Astrocyte (in vitro differentiated cells and primary cell): Measurements from ENCODE around the gene OLFML2B. TPM values are rescaled to one million over a fixed set of nuclear protein-coding genes. Genes with fewer than 3 reads are reported as not detected.
A peak's percentile ranks its signal among the peaks of the same experiment; 100 is the strongest.

ENCODE experiments used
- DNase-seq: peaks from one replicate; pipeline ENCODE4 v3.0.0-alpha.2; 2010; ENCODE audit warnings: low read depth
- FAIRE-seq: peaks from 2 replicates; lab custom pipeline; 2011; peaks lifted over from hg19 to GRCh38; lab: Jason Lieb, UNC
- H2AFZ ChIP-seq: 2 replicates; pipeline ENCODE4 v1.6.0; 2012; ENCODE audit warnings: low read depth, low read length, inconsistent platforms
- H3K27ac ChIP-seq: 2 replicates; pipeline ENCODE4 v1.5.1; 2011; ENCODE audit warnings: low read depth, low read length, inconsistent platforms
- H3K27me3 ChIP-seq: 2 replicates; pipeline ENCODE4 v1.6.0; 2011; ENCODE audit warnings: low read length, inconsistent platforms; ENCODE audit not compliant: insufficient read depth
- H3K36me3 ChIP-seq: 2 replicates; pipeline ENCODE4 v1.5.1; 2011; ENCODE audit warnings: low read length, inconsistent platforms; ENCODE audit not compliant: insufficient read depth
- H3K4me1 ChIP-seq: 2 replicates; pipeline ENCODE4 v1.5.1; 2011; ENCODE audit warnings: low read length, inconsistent platforms; ENCODE audit not compliant: insufficient read depth
- H3K4me2 ChIP-seq: 2 replicates; pipeline ENCODE4 v1.6.0; 2012; ENCODE audit warnings: low read length, inconsistent platforms
- H3K4me3 ChIP-seq: 2 replicates; pipeline ENCODE4 v1.5.1; 2011; ENCODE audit warnings: low read depth, mild to moderate bottlenecking, low read length, inconsistent platforms; ENCODE audit not compliant: insufficient read depth
- H3K79me2 ChIP-seq: 2 replicates; pipeline ENCODE4 v1.6.0; 2012; ENCODE audit warnings: mild to moderate bottlenecking, low read length, inconsistent platforms; ENCODE audit not compliant: insufficient read depth
- H3K9ac ChIP-seq: 2 replicates; pipeline ENCODE4 v1.6.0; 2012; ENCODE audit warnings: mild to moderate bottlenecking, low read length, inconsistent platforms
- H3K9me3 ChIP-seq: 2 replicates; pipeline ENCODE4 v1.5.1; 2012; ENCODE audit warnings: low read depth, mild to moderate bottlenecking, low read length, inconsistent platforms; ENCODE audit not compliant: insufficient read depth
- H4K20me1 ChIP-seq: 2 replicates; pipeline ENCODE4 v1.6.0; 2012; ENCODE audit warnings: low read length, inconsistent platforms; ENCODE audit not compliant: insufficient read depth
- H3K27ac Mint-ChIP-seq: one replicate; pipeline ENCODE4 v1.8.0; 2021; ENCODE audit warnings: mild to moderate bottlenecking, mixed read lengths; ENCODE audit not compliant: unreplicated experiment
- H3K27me3 Mint-ChIP-seq: one replicate; pipeline ENCODE4 v1.8.0; 2021; ENCODE audit warnings: low read depth, mixed read lengths; ENCODE audit not compliant: unreplicated experiment
- H3K36me3 Mint-ChIP-seq: one replicate; pipeline ENCODE4 v1.8.0; 2021; ENCODE audit warnings: low read depth, mixed read lengths; ENCODE audit not compliant: unreplicated experiment
- H3K4me1 Mint-ChIP-seq: one replicate; pipeline ENCODE4 v1.8.0; 2021; ENCODE audit warnings: low read depth, mixed read lengths; ENCODE audit not compliant: unreplicated experiment
- H3K4me3 Mint-ChIP-seq: one replicate; pipeline ENCODE4 v1.8.0; 2021; ENCODE audit warnings: mild to moderate bottlenecking, moderate library complexity, mixed read lengths; ENCODE audit not compliant: unreplicated experiment
- H3K9me3 Mint-ChIP-seq: one replicate; pipeline ENCODE4 v1.8.0; 2021; ENCODE audit warnings: mild to moderate bottlenecking, mixed read lengths; ENCODE audit not compliant: unreplicated experiment
- CTCF ChIP-seq: IDR thresholded peaks from 2 replicates; pipeline ENCODE4 v1.5.1; 2011; ENCODE audit warnings: low read depth, mild to moderate bottlenecking, inconsistent platforms, low read length, moderate library complexity; ENCODE audit not compliant: insufficient read depth
- EZH2 ChIP-seq: IDR thresholded peaks from 2 replicates; pipeline ENCODE4 v1.6.1; 2012; ENCODE audit warnings: mild to moderate bottlenecking, low read length, inconsistent platforms; ENCODE audit not compliant: insufficient read depth
- total RNA-seq: library from RNA; stranded (reverse); gene quantifications from 2 replicates; pipeline ENCODE4 v1.2.1, GENCODE V29; 2021

OLFML2B gene
- total RNA-seq, 1 donor from 2014 or later, result 14.7 TPM

GRCh38 chr1:161945306-161946060, 78.2 kb downstream of the OLFML2B start:
- Histone ChIP-seq H3K9me3 (no peaks in the 10 kb centered on the region), H3K27ac (peak overlapping the region; percentile 72), H3K79me2 (no peaks in the 10 kb centered on the region), H3K4me3 (no peak overlapping the region), H3K36me3 (no peaks in the 10 kb centered on the region), H3K4me2 (peak overlapping the region; percentile 26), H3K9ac (peak overlapping the region; percentile 56), H4K20me1 (no peaks in the 10 kb centered on the region), H3K27me3 (no peaks in the 10 kb centered on the region), H2AFZ (no peak overlapping the region), H3K4me1 (peaks cover 12% of the 10 kb centered on the region)
- peaks cover 3% of the 10 kb centered on the region for H3K36me3 Mint-ChIP-seq
- DNase-seq (no peak), FAIRE-seq (no peak)
- no peaks in the 10 kb centered on the region for H3K9me3 Mint-ChIP-seq
- peaks cover 34% of the 10 kb centered on the region for H3K4me1 Mint-ChIP-seq
- no peaks in the 10 kb centered on the region for H3K27me3 Mint-ChIP-seq
- TF ChIP-seq EZH2 (no peak), CTCF (no peak)
- no peak overlapping the region for H3K4me3 Mint-ChIP-seq
- peak overlapping the region; percentile 83 for H3K27ac Mint-ChIP-seq

GRCh38 chr1:161944381-161944780, 79.3 kb downstream of the OLFML2B start:
- TF ChIP-seq CTCF (no peak), EZH2 (no peak)
- H2AFZ ChIP-seq, result no peak overlapping the region
- FAIRE-seq (no peak), DNase-seq (no peak)
- H3K79me2 ChIP-seq, result no peaks in the 10 kb centered on the region
- no peaks in the 10 kb centered on the region for H3K36me3 ChIP-seq
- no peaks in the 10 kb centered on the region for H3K9me3 Mint-ChIP-seq
- H3K9ac ChIP-seq, result no peak overlapping the region
- H3K9me3 ChIP-seq, result no peaks in the 10 kb centered on the region
- H4K20me1 ChIP-seq, result no peaks in the 10 kb centered on the region
- H3K36me3 Mint-ChIP-seq, result peaks cover 3% of the 10 kb centered on the region
- no peak overlapping the region for H3K27ac Mint-ChIP-seq
- H3K27me3 Mint-ChIP-seq, result no peaks in the 10 kb centered on the region
- no peak overlapping the region for H3K4me3 ChIP-seq
- H3K4me3 Mint-ChIP-seq, result no peak overlapping the region
- no peak overlapping the region for H3K4me2 ChIP-seq
- H3K4me1 Mint-ChIP-seq, result peaks cover 34% of the 10 kb centered on the region
- no peak overlapping the region for H3K27ac ChIP-seq
- no peaks in the 10 kb centered on the region for H3K27me3 ChIP-seq
- H3K4me1 ChIP-seq, result peaks cover 12% of the 10 kb centered on the region

GRCh38 chr1:161943737-161944136, 79.9 kb downstream of the OLFML2B start:
- no peaks in the 10 kb centered on the region for H4K20me1 ChIP-seq
- FAIRE-seq (no peak), DNase-seq (no peak)
- no peaks in the 10 kb centered on the region for H3K9me3 ChIP-seq
- Mint-ChIP-seq H3K9me3 (no peaks in the 10 kb centered on the region), H3K27ac (no peak overlapping the region), H3K4me3 (no peak overlapping the region), H3K4me1 (peaks cover 34% of the 10 kb centered on the region), H3K36me3 (peaks cover 3% of the 10 kb centered on the region), H3K27me3 (no peaks in the 10 kb centered on the region)
- H3K27me3 ChIP-seq, result no peaks in the 10 kb centered on the region
- no peak for TF ChIP-seq CTCF
- no peak for TF ChIP-seq EZH2
- peaks cover 12% of the 10 kb centered on the region for H3K4me1 ChIP-seq
- no peak overlapping the region for H3K9ac ChIP-seq
- no peaks in the 10 kb centered on the region for H3K36me3 ChIP-seq
- no peaks in the 10 kb centered on the region for H3K79me2 ChIP-seq
- H3K27ac ChIP-seq, result no peak overlapping the region
- H3K4me2 ChIP-seq, result no peak overlapping the region
- H2AFZ ChIP-seq, result no peak overlapping the region
- no peak overlapping the region for H3K4me3 ChIP-seq
